ENCODE data around the gene BCKDHA.
A peak's percentile ranks its signal among the peaks of the same experiment; 100 is the strongest.

BCKDHA gene

GRCh38 chr19:41439441-41440222, 42.0 kb downstream of the BCKDHA start, which contains the start of gene DMAC2:
Gene DMAC2, minus strand, starts transcription at chr19:41439912. Its CDS starts 13 bp downstream, at chr19:41439899.
- H3K27ac ChIP-seq, result peak within 1 kb of the TSS; percentile 84 to 95
- H3K4me3 ChIP-seq, result peak within 1 kb of the TSS; percentile 83
- TF ChIP-seq, protein P1, sequence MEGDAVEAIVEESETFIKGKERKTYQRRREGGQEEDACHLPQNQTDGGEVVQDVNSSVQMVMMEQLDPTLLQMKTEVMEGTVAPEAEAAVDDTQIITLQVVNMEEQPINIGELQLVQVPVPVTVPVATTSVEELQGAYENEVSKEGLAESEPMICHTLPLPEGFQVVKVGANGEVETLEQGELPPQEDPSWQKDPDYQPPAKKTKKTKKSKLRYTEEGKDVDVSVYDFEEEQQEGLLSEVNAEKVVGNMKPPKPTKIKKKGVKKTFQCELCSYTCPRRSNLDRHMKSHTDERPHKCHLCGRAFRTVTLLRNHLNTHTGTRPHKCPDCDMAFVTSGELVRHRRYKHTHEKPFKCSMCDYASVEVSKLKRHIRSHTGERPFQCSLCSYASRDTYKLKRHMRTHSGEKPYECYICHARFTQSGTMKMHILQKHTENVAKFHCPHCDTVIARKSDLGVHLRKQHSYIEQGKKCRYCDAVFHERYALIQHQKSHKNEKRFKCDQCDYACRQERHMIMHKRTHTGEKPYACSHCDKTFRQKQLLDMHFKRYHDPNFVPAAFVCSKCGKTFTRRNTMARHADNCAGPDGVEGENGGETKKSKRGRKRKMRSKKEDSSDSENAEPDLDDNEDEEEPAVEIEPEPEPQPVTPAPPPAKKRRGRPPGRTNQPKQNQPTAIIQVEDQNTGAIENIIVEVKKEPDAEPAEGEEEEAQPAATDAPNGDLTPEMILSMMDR (IDR thresholded peaks at IDR 0.05), result no peak
- peak; percentile 98 for DNase-seq (ENCODE audit: low spot score)

- DNase-seq (ENCODE audit: low spot score), result peak; percentile 29
- H3K27ac ChIP-seq, result no peak overlapping the region
- H3K4me3 ChIP-seq, result no peak overlapping the region
- TF ChIP-seq, protein P1 (IDR thresholded peaks at IDR 0.05), result no peak
Measured at GRCh38 chr19:41441321-41441945, 43.8 kb downstream of the BCKDHA start.

DNA sequence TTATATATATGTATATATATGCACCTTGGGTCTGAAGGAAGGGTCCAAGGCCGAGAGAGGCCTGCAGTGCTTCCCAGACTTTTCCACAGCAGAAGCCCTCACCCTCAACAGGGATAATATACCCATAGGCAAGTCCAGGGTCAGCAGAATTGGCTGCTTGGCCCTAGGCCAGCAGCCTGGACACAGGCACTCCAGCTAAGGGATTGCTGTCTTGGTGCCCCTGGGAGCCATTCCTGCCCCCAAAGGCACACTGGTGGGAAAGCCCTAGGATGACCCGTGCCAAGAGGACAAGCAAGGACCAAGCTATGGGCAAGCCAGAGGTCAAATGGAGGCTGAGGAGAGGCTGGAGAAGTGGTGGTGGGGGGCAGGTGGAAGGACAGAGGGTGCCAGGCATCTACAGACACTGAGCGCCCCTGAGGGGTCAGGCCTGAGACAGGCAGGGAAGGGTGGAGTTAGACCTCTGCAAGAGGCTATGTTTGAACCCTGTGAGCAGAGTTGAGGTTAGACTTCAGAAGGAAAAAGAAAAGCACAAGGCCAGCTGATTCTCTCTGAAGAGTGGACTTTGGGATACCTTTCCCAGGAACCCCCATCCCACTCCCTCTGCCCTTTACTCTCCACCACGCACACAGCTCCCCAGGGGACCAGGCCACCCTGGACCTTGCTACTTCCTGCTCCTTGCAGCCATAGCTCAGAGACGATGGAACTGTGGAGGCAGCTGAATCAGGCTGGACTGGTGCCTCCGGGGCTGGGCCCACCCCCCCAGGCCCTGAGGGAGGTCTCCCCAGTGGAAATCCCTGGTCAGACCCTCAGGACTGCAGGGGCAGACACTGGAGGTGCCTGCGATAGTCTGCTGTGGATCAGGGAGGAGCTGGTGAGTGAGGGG, 45.1 kb downstream of the BCKDHA start, which contains the start of gene ERICH4:
TSS of gene ERICH4 (plus strand) at position 684 of the 883 bp plus-strand sequence. CDS start at position 698, 14 bp downstream.
- peak; percentile 68 for DNase-seq (ENCODE audit: low spot score)
- TF ChIP-seq, protein P1 (IDR thresholded peaks at IDR 0.05), result no peak
- no peak within 1 kb of the TSS for H3K27ac ChIP-seq
- H3K4me3 ChIP-seq, result no peak within 1 kb of the TSS

DNA sequence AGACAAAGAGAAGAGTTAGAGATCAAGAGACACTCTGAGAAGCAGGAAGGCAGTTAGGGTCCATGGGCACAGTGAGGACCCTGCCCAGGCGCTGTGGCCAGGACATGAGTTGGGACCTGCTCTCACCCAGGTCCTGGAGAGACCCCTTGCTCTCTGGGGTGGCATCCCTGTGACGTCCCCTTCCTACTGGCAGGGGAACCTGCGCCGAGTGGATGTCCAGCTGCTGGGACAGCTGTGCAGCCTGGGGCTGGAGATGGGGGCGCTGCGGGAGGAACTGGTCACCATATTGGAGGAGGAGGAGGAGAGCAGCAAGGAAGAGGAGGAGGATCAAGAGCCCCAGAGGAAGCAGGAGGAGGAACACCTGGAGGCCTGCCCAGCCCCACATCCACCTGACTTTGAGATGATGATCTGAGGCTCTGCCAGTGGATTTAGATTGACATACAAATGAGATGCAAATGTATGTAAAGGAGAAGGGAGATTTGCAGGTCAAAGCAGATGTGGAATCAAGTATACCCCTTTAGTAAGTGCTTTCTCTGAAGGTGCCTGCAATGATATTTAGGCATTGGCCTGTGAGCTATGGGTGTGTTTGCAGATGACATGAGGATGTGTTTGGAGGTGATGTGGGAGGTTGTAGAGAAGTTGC, 46.3 kb downstream of the BCKDHA start:
- Histone ChIP-seq H3K27ac (no peak overlapping the region), H3K4me3 (no peak overlapping the region)
- DNase-seq (ENCODE audit: low spot score), result no peak
- TF ChIP-seq, protein P1 (IDR thresholded peaks at IDR 0.05), result no peak

GRCh38 chr19:41445575-41445974, 48.0 kb downstream of the BCKDHA start:
- H3K27ac ChIP-seq, result no peak overlapping the region
- TF ChIP-seq, protein P1 (IDR thresholded peaks at IDR 0.05), result no peak
- H3K4me3 ChIP-seq, result no peak overlapping the region
- no peak for DNase-seq (ENCODE audit: low spot score)

DNA sequence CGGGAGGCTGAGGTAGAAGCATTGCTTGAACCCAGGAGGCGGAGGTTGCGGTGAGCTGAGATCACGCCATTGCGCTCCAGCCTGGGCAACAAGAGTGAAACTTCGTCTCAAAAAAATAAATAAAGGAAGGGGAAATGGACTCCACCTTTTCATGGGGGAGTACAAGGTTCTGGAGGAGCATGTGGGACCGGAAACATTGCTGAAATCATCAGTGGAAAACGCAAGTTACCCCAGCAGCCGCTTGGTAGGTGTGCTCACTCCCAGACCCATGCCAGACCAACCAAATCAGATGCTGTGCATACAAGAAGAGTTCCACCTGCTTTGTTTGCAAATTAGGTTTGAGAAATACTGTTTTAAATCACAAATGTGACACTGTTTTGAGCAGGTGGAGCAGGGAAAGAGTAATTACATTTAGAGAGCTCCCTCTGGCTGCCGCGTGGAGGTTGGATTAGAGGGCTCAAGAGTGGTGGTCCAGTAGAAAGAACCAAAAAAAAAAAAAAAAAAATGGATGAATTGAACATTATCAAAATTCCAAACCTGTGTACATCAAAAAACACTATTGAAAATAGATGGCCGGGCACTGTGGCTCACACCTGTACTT, 50.2 kb downstream of the BCKDHA start:
- Histone ChIP-seq H3K27ac (no peak overlapping the region), H3K4me3 (peak overlapping the region; percentile 6)
- no peak for DNase-seq (ENCODE audit: low spot score)
- TF ChIP-seq, protein P1 (IDR thresholded peaks at IDR 0.05), result no peak

Data from coronary artery (tissue), 2 donors.